ENCODE results near the gene SF1.

The SF1 gene

DNA sequence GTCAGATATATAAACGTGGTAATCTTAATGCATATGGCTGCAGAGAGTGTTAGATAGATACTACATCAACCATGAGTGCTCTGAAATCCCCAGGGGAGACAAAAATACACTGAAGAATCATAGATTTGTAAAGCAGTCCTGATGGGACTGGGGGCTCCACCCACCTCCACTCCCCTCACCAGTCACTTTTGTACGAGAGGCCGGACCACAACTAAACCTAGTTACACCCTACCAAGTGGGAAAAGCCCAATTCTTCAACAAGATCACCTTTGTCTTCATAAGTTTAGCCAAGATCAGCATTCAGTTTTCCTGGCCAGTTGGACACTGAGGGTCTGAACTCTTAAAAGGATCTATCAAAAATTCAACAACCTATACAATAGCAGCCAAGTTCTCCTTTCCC lies 1.5 kb downstream of the SF1 start:
- TF ChIP-seq, protein P1, sequence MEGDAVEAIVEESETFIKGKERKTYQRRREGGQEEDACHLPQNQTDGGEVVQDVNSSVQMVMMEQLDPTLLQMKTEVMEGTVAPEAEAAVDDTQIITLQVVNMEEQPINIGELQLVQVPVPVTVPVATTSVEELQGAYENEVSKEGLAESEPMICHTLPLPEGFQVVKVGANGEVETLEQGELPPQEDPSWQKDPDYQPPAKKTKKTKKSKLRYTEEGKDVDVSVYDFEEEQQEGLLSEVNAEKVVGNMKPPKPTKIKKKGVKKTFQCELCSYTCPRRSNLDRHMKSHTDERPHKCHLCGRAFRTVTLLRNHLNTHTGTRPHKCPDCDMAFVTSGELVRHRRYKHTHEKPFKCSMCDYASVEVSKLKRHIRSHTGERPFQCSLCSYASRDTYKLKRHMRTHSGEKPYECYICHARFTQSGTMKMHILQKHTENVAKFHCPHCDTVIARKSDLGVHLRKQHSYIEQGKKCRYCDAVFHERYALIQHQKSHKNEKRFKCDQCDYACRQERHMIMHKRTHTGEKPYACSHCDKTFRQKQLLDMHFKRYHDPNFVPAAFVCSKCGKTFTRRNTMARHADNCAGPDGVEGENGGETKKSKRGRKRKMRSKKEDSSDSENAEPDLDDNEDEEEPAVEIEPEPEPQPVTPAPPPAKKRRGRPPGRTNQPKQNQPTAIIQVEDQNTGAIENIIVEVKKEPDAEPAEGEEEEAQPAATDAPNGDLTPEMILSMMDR (conservative IDR thresholded peaks at IDR 0.05; ENCODE audit: low read depth, low read length), result no peak
- DNase-seq (ENCODE audit: low read depth), result no peak
- peak overlapping the region; percentile 77 for H3K4me3 ChIP-seq (ENCODE audit: low read length)

DNA sequence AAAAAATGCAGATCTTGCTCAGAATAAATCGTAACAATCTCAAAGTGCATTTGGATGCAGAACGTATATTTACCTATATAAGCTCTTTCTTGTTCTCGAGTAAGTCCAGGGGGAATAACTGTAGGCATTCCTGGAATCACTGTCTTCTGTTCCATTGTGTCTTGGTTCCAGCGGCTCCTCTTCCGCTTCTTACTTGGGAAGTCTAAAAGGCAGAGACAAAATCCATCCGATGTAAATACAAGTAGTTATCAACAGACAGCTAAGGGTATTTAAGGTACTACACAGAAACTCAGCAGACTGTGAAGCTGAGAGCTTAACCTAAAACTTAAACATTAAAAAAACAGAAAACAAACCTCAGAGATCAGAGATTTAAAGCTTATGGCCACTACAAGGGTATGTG lies 1.9 kb downstream of the SF1 start:
- TF ChIP-seq, protein P1 (conservative IDR thresholded peaks at IDR 0.05; ENCODE audit: low read depth, low read length), result no peak
- DNase-seq (ENCODE audit: low read depth), result no peak
- peak overlapping the region; percentile 77 for H3K4me3 ChIP-seq (ENCODE audit: low read length)

DNA sequence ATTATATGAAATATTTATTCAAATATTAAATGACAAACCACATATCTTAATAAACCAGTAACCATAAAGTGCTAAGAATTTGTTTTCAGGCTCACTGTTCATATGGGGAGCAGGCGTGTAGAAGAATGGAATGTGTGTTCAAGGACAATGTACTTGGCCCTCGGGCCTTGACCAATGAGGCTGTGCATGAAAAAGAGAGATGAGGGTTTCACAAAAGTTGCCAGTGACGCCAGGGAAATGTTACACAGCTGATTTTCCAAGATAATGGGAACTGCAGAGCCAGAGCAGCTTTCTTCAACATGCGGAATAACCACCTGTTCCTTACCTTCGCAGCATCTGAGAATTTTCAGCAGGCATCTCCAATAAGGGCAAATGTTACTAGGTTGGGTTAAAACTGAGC lies 4.2 kb downstream of the SF1 start:
- H3K4me3 ChIP-seq (ENCODE audit: low read length), result no peak overlapping the region
- TF ChIP-seq, protein P1 (conservative IDR thresholded peaks at IDR 0.05; ENCODE audit: low read depth, low read length), result no peak
- no peak for DNase-seq (ENCODE audit: low read depth)

DNA sequence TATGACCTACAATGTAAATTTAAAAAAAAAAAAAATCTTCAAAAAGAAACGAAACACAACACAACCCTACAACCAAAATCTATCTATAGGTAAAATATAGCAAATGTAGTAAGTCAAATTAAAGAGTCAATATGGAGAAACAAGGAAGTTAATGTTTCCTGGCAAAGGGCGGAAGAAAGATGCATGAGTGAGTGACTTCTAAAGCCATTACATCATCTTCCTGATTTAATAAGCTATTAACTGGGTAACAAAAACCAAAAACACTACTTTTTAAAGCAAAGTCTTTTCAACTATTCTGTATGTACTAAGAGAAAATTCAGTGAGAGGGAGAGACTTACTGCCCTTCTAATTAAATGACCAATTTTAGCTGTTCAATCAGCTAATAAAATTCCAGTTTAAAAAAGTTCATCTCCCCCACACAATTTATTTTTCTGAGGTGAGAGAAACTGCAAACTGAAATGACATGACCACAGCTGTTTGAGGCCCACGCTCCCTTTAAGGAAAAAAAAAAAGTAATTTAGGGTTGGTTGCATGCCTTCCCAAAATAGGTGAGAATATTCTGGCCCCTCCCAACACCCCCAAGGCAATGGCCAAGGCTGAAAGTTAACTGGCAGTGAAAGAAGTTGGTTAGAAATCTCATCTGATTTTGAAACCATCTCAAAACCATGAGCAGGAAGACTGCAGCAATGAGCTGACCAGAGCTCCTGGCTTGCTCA lies 5.9 kb downstream of the SF1 start:
- TF ChIP-seq, protein P1 (conservative IDR thresholded peaks at IDR 0.05; ENCODE audit: low read depth, low read length), result no peak
- no peak for DNase-seq (ENCODE audit: low read depth)
- no peak overlapping the region for H3K4me3 ChIP-seq (ENCODE audit: low read length)

DNA sequence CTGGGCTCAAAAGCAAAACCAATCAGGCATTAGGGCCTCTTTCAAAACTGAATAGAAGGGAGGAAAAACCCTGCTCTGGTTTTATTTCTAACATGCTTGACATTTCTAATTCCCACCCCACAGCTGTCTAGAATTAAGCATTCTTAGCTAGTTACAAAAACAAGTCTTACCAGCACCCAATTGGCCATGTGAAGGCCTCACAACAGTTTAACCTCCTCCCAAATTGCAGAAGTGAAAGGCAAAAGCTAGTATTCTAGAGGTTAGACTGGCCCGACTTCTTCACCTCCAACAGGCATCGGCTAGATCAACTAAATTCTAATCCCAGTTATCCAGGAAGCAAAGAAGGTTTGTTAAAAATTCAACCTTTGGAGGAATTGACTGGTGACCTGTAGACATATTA lies 6.5 kb downstream of the SF1 start:
- TF ChIP-seq, protein P1 (conservative IDR thresholded peaks at IDR 0.05; ENCODE audit: low read depth, low read length), result no peak
- no peak overlapping the region for H3K4me3 ChIP-seq (ENCODE audit: low read length)
- DNase-seq (ENCODE audit: low read depth), result no peak

DNA sequence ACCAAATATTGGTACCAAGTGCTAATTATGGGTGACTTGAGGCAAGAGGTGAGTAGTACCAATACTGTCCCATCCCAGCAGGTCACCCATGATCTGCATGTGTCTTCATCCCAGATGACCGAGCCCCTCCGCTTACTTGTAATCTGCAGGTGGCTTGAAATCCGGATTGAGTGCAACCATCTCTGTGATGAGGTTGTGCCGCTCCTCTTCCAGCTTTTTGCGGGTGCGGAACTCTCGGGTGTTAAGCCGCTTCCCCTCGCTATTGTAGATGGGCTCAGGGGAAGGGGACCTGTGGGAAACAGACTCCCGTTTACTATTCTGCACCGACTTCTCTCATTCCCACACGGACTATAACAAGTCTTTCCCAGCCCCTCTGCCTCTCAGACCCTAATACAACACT lies 8.2 kb downstream of the SF1 start:
- H3K4me3 ChIP-seq (ENCODE audit: low read length), result no peak overlapping the region
- TF ChIP-seq, protein P1 (conservative IDR thresholded peaks at IDR 0.05; ENCODE audit: low read depth, low read length), result no peak
- DNase-seq (ENCODE audit: low read depth), result no peak

DNA sequence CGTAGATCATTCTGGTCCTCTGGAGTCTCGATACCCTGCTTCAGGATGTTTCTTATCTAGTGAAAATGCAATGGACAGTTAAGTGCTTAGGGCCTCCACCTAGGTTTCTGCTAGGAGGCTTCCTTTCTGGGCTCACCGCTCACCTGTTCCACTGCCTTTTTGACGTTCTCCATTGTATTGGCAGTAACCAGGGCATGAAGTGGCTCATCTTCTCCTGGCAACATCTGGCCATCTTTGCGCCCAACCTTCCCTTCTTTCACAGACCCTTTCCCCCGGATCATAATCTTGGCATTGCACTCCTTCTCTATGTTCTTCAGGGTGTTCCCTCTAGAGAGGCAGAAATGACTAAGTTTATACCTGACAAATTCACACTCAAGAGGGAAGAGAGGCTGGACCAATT lies 9.1 kb downstream of the SF1 start:
- DNase-seq (ENCODE audit: low read depth), result no peak
- H3K4me3 ChIP-seq (ENCODE audit: low read length), result no peak overlapping the region
- TF ChIP-seq, protein P1 (conservative IDR thresholded peaks at IDR 0.05; ENCODE audit: low read depth, low read length), result no peak
